ENCODE results near the gene GBX2.
"Not testable (repeated sequence)": the region's sequence is repeated elsewhere in the genome, so short reads cannot be mapped to it uniquely, and the experiment has no call there.

Gene GBX2

DNA sequence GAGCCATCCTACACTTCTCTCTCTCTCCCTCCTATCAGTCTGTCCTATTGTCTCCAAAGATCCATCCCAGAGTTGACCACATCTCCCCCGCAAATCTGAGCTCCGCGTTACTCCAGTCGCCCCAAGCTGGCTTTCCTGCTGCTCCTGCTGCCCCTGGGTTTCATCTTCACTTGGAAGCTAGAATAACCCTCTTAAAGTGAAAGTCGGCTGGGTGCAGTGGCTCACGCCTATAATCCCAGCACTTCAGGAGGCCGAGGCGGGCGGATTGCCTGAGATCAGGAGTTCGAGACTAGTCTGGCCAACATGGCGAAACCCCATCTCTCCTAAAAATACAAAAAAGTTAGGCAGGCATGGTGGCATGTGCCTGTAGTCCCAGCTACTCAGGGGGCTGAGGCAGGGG, 26.6 kb downstream of the GBX2 start:
- H3K4me1 ChIP-seq (ENCODE audit: control insufficient read depth, insufficient read depth, low read length); H3K9me3 ChIP-seq (ENCODE audit: control insufficient read depth, insufficient read depth, low read depth, low read length); H3K27ac ChIP-seq (ENCODE audit: low read depth, low read length); H3K4me3 ChIP-seq (ENCODE audit: low read depth, low read length); H3K36me3 ChIP-seq (ENCODE audit: control insufficient read depth, insufficient read depth, low read length); H3K9ac ChIP-seq (ENCODE audit: low read length): not testable (repeated sequence)
- peaks cover 12% of the 10 kb centered on the region for H3K27me3 ChIP-seq (ENCODE audit: control insufficient read depth, insufficient read depth, low read length)

DNA sequence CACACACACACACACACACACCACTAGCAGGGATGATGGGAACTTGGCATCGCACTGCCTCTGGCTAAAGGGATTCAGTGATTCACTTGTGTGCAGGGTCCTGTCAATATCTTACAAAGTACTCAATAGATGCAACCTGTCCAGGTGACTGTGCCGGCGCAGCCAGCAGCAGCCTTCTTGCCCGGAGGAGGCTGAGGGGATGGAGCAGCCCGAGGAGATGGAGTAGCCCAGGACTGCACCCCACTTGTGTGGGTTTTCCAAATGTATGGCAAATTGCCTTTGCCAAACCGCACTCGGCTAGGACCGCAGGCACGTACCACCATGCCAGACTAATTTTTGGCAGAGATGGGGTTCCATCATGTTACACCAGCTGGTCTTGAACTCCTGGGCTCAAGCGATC, 31.1 kb downstream of the GBX2 start:
- Histone ChIP-seq H3K4me1 (ENCODE audit: control insufficient read depth, insufficient read depth, low read length) (peaks cover 4% of the 10 kb centered on the region; the same call in 1 of the 2 replicates), H3K9ac (ENCODE audit: low read length) (no peak overlapping the region), H3K27me3 (ENCODE audit: control insufficient read depth, insufficient read depth, low read length) (no peaks in the 10 kb centered on the region), H3K27ac (ENCODE audit: low read depth, low read length) (no peak overlapping the region), H3K36me3 (ENCODE audit: control insufficient read depth, insufficient read depth, low read length) (no peaks in the 10 kb centered on the region), H3K9me3 (ENCODE audit: control insufficient read depth, insufficient read depth, low read depth, low read length) (no peaks in the 10 kb centered on the region), H3K4me3 (ENCODE audit: low read depth, low read length) (no peak overlapping the region)

DNA sequence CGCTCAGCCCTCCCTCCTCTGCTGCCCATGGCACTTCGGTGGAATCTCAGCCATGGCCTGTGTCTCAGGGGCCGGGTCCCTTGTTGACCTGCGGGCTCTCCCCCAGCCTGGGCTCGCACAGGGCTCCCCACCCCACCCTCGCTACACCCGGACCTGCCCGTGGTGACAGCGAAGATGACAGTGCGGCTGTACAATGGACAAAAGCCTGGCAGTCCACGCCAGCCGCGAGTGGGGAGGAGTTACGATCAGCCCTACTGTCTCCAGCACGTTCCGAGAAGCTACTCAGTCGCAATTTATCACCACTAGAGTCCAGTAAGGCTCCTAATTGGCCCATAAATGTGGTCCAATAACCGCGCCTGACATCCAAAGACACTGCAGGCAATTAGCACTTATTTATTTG, 31.6 kb downstream of the GBX2 start:
- Histone ChIP-seq H3K4me3 (ENCODE audit: low read depth, low read length) (no peak overlapping the region), H3K27ac (ENCODE audit: low read depth, low read length) (no peak overlapping the region), H3K36me3 (ENCODE audit: control insufficient read depth, insufficient read depth, low read length) (no peaks in the 10 kb centered on the region), H3K27me3 (ENCODE audit: control insufficient read depth, insufficient read depth, low read length) (no peaks in the 10 kb centered on the region), H3K9ac (ENCODE audit: low read length) (no peak overlapping the region), H3K9me3 (ENCODE audit: control insufficient read depth, insufficient read depth, low read depth, low read length) (no peaks in the 10 kb centered on the region), H3K4me1 (ENCODE audit: control insufficient read depth, insufficient read depth, low read length) (peaks cover 4% of the 10 kb centered on the region; the same call in 1 of the 2 replicates)

DNA sequence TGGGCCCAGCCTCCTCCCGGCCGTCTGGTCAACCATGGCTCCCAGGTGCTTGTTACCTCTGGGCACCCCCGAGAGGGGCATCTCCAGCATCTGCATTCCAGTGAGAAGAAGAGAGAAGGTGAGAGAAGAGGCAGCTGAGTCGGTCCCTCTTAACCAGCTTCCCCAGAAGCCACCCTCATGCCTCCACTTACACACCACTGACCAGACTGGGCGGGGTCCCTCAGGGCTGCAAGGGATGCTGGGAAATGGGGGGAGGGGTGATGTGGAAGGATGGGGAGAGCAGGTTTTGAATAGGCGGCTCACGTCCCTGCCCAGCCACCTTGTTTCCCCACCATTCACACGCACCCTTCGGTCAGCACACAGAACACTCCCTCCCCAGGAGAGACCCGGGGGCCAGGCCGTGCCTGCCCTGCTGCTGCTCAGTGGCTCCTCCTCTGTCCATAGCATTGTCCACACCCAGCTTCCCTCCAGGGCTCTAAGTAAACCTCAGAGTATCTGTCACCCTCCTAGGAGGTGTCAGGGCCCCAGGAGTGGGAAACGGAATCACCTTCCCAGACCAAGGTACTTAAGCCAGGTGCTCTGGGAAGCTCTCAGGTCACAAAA, 34.7 kb downstream of the GBX2 start:
- Histone ChIP-seq H3K27ac (ENCODE audit: low read depth, low read length) (no peak overlapping the region), H3K4me1 (ENCODE audit: control insufficient read depth, insufficient read depth, low read length) (peaks cover 13% of the 10 kb centered on the region), H3K27me3 (ENCODE audit: control insufficient read depth, insufficient read depth, low read length) (no peaks in the 10 kb centered on the region), H3K36me3 (ENCODE audit: control insufficient read depth, insufficient read depth, low read length) (no peaks in the 10 kb centered on the region), H3K4me3 (ENCODE audit: low read depth, low read length) (no peak overlapping the region), H3K9ac (ENCODE audit: low read length) (no peak overlapping the region), H3K9me3 (ENCODE audit: control insufficient read depth, insufficient read depth, low read depth, low read length) (no peaks in the 10 kb centered on the region)

DNA sequence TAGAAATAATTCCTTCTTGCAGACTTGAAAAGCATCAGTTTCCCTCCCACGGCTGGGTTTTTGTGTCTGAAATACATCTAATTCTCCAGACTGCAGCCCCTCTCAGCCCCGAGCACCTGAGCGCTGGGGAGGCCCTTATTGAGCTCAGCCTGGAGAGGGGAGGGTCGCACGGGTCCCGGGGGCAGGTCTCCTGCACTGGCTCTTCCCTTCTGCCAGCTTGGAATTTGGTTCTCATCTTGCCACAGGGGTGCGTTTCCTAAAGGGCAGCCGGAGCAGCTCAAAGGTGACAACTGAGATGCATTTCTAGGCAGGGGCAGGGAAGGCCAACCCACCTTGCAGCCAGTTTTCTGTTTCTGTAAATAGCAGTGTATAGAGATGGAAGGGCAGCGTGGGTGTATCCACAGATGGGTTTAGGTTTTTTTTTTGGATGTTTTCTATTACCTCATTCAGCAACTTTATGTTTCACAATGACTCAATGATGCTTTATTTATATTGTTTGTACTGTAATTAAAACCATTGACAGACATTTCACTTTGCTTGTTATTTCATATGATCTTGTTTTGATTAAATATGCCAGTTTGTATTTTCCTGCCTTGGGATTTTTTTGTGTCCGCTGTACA, 37.0 kb downstream of the GBX2 start:
- no peak overlapping the region for H3K4me3 ChIP-seq (ENCODE audit: low read depth, low read length)
- no peak overlapping the region for H3K9ac ChIP-seq (ENCODE audit: low read length)
- H3K27me3 ChIP-seq (ENCODE audit: control insufficient read depth, insufficient read depth, low read length): no peaks in the 10 kb centered on the region
- H3K36me3 ChIP-seq (ENCODE audit: control insufficient read depth, insufficient read depth, low read length): no peaks in the 10 kb centered on the region
- H3K9me3 ChIP-seq (ENCODE audit: control insufficient read depth, insufficient read depth, low read depth, low read length): no peaks in the 10 kb centered on the region
- H3K27ac ChIP-seq (ENCODE audit: low read depth, low read length): no peak overlapping the region
- H3K4me1 ChIP-seq (ENCODE audit: control insufficient read depth, insufficient read depth, low read length): peaks cover 29% of the 10 kb centered on the region

DNA sequence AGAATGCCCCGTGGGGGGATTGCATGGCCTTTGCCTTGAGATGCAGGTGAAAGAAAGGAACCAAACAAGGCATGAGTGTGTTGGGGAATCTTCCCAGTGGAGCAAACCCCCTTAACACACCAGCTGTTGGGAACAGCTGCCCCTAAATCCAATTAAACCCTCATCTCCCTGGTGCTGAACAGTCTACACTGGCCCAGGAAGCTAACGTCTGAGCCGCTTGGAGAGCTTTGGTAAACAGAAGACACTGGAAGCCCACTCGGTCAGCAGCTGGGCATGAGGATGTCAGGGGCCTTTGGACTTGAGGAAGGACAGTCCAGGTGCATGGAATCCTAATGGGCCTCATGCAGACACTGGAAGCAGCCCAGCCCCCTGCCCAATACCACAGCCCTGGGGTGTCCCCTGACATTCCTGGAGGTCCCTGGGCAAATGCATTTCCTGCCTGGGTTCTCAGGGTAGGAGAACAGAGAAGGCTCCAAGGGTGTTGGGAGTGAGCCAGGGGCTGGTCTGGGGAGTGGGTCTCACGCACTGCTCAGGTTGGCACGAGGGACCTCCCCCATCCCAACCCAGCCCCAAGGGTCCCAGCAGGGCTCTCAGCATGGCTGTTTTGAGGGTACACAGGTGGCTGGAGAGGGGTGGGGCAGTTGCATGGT, 37.7 kb downstream of the GBX2 start:
- H3K9ac ChIP-seq (ENCODE audit: low read length): no peak overlapping the region
- H3K27ac ChIP-seq (ENCODE audit: low read depth, low read length): no peak overlapping the region
- H3K36me3 ChIP-seq (ENCODE audit: control insufficient read depth, insufficient read depth, low read length): no peaks in the 10 kb centered on the region
- H3K9me3 ChIP-seq (ENCODE audit: control insufficient read depth, insufficient read depth, low read depth, low read length): no peaks in the 10 kb centered on the region
- H3K4me1 ChIP-seq (ENCODE audit: control insufficient read depth, insufficient read depth, low read length): peaks cover 29% of the 10 kb centered on the region
- no peaks in the 10 kb centered on the region for H3K27me3 ChIP-seq (ENCODE audit: control insufficient read depth, insufficient read depth, low read length)
- no peak overlapping the region for H3K4me3 ChIP-seq (ENCODE audit: low read depth, low read length)

DNA sequence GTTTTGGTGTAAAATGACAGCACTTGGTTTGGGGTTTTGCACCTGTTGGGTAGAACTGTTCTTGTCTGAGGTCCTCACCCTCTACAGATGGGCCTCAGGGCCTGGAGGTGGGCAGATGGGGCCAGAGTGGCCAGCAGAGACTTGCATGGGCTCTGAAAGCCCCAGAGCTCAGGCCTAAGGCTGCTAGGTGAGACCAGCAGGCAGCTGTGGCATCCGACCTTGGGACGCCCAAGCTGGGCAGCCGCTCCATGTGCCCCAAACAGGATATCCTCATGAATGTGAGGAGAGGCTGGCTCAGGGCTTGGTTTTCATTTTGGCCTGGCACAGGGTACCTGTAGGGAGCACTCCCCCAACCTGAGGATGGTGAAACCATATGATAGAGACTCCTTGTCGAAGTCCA, 38.3 kb downstream of the GBX2 start:
- H3K4me1 ChIP-seq (ENCODE audit: control insufficient read depth, insufficient read depth, low read length): peaks cover 29% of the 10 kb centered on the region
- no peaks in the 10 kb centered on the region for H3K9me3 ChIP-seq (ENCODE audit: control insufficient read depth, insufficient read depth, low read depth, low read length)
- H3K4me3 ChIP-seq (ENCODE audit: low read depth, low read length): no peak overlapping the region
- H3K27ac ChIP-seq (ENCODE audit: low read depth, low read length): no peak overlapping the region
- H3K9ac ChIP-seq (ENCODE audit: low read length): no peak overlapping the region
- no peaks in the 10 kb centered on the region for H3K36me3 ChIP-seq (ENCODE audit: control insufficient read depth, insufficient read depth, low read length)
- no peaks in the 10 kb centered on the region for H3K27me3 ChIP-seq (ENCODE audit: control insufficient read depth, insufficient read depth, low read length)

DNA sequence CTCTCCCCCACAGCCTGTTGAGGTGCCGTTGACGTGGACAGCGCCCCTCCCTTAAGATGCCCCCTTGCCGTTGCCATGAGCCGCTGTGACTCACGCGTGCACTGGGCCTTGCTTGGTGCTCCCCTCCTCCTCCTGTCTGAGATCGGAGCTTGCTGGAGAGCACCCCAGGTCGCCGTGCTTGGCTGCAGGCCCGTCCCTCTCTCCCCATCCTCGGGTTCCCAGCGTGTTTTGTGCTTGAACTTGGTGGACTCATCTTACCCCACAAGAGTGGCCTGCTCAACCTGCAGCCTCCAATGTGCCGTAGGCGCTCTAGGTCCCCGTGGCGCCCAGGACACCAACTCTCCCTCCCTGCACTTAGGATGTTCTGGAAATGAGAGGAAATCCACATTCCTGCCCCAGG, 39.9 kb downstream of the GBX2 start:
- H3K27ac ChIP-seq (ENCODE audit: low read depth, low read length): no peak overlapping the region
- no peaks in the 10 kb centered on the region for H3K9me3 ChIP-seq (ENCODE audit: control insufficient read depth, insufficient read depth, low read depth, low read length)

DNA sequence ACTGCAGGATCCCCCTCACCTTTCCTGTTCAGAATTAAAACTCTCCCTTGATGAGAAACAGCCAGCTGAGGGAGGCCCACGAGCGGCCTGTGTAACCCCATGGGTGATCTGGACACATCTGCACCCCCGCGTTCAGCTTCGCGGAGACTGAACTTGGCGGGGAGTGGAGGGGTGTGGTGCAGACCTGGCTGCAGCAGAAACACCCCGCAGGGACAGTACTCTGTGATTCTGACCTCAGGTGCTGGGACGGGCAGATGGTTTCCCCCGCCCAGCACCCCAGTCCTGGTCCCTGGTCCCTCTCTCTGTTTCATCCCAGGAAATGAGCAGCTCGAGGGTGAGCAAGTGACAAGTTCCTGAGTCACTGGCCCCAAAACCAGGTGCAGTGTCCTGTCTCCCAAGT, 41.2 kb downstream of the GBX2 start:
- no peaks in the 10 kb centered on the region for H3K27me3 ChIP-seq (ENCODE audit: control insufficient read depth, insufficient read depth, low read length)
- H3K9me3 ChIP-seq (ENCODE audit: control insufficient read depth, insufficient read depth, low read depth, low read length): no peaks in the 10 kb centered on the region
- H3K4me3 ChIP-seq (ENCODE audit: low read depth, low read length): no peak overlapping the region
- no peak overlapping the region for H3K27ac ChIP-seq (ENCODE audit: low read depth, low read length)
- peaks cover 26% of the 10 kb centered on the region for H3K4me1 ChIP-seq (ENCODE audit: control insufficient read depth, insufficient read depth, low read length)
- H3K36me3 ChIP-seq (ENCODE audit: control insufficient read depth, insufficient read depth, low read length): no peaks in the 10 kb centered on the region
- H3K9ac ChIP-seq (ENCODE audit: low read length): no peak overlapping the region

More for the DNA sequence above, 39.9 kb downstream of the GBX2 start:
- no peak overlapping the region for H3K4me3 ChIP-seq (ENCODE audit: low read depth, low read length)
- no peaks in the 10 kb centered on the region for H3K36me3 ChIP-seq (ENCODE audit: control insufficient read depth, insufficient read depth, low read length)
- peaks cover 26% of the 10 kb centered on the region for H3K4me1 ChIP-seq (ENCODE audit: control insufficient read depth, insufficient read depth, low read length)
- H3K9ac ChIP-seq (ENCODE audit: low read length): no peak overlapping the region
- H3K27me3 ChIP-seq (ENCODE audit: control insufficient read depth, insufficient read depth, low read length): no peaks in the 10 kb centered on the region

DNA sequence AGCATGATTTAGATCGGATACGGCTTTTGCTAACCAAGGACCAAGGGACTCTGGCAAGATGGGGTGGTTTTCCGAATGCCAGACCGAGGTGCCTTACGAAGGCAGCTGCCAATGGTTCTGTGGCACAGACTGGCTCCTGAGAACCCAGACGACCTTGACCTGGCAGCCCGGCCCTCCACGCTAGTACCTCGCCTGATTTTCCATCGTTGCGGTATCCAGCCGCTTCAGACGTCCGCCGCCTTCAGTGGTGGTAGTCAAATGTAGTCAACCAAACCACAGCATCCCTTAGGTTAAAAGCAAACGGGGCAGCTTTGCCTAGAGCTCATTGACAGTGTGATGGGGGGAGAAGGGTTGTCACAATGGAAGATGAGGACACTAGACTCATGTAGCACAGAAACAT, 42.6 kb downstream of the GBX2 start:
- Histone ChIP-seq H3K27ac (ENCODE audit: low read depth, low read length) (no peak overlapping the region), H3K9ac (ENCODE audit: low read length) (no peak overlapping the region), H3K4me1 (ENCODE audit: control insufficient read depth, insufficient read depth, low read length) (peaks cover 21% of the 10 kb centered on the region), H3K9me3 (ENCODE audit: control insufficient read depth, insufficient read depth, low read depth, low read length) (no peaks in the 10 kb centered on the region), H3K4me3 (ENCODE audit: low read depth, low read length) (no peak overlapping the region), H3K36me3 (ENCODE audit: control insufficient read depth, insufficient read depth, low read length) (no peaks in the 10 kb centered on the region), H3K27me3 (ENCODE audit: control insufficient read depth, insufficient read depth, low read length) (no peaks in the 10 kb centered on the region)

DNA sequence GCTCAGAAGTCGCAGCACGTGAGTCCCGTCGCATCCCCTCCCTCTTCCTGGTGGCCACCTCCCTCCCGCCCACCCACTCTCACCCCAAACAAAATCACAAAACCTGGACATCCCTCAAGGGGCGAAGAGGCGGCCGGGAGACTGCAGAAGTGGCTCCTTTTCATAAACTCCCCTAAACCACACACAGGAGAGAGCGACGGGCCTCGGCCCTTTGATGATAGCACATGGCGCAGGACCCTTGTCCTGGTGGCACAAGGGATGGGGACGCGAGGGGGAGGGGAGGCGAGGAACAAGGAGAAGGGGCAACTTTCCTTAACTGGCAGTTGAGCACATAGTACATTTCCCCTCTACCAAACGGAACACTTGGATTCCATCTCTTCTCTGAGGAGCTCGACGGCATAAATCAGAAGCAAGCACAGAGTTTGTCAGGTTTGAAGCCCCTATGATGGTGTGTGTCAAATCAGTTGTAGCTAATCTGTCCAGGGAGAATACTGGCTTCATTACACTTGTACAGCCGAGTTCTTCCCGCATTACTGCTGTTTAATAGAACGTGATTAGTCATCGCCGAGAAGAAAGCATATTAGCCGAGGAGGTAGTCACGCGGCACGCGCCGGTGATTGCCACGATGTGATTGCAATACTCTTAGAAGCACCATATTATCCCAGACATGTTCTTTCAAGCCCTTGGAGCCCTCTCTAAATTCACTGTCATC, 43.8 kb downstream of the GBX2 start:
- Histone ChIP-seq H3K9me3 (ENCODE audit: control insufficient read depth, insufficient read depth, low read depth, low read length) (no peaks in the 10 kb centered on the region), H3K27ac (ENCODE audit: low read depth, low read length) (no peak overlapping the region), H3K27me3 (ENCODE audit: control insufficient read depth, insufficient read depth, low read length) (peaks cover 4% of the 10 kb centered on the region; the same call in 1 of the 2 replicates), H3K36me3 (ENCODE audit: control insufficient read depth, insufficient read depth, low read length) (no peaks in the 10 kb centered on the region), H3K4me3 (ENCODE audit: low read depth, low read length) (no peak overlapping the region), H3K9ac (ENCODE audit: low read length) (no peak overlapping the region), H3K4me1 (ENCODE audit: control insufficient read depth, insufficient read depth, low read length) (peaks cover 28% of the 10 kb centered on the region)
